Activated T-cell treated with anti-CD3 and anti-CD28 coated beads, Interleukin-2, amount 50 U/mL, for 72 hours (primary cell): Measurements from ENCODE around the gene MMP21. TPM values are rescaled to one million over a fixed set of nuclear protein-coding genes. Genes with fewer than 3 reads are reported as not detected.

Source experiments
- ATAC-seq, 2 donors: fragments of 150-1000 bp; cut with Tn5 transposase; replicated peaks in 1 of 2; 2 replicates each; pipeline ENCODE4 v1.10.0; 2021; ENCODE audit warnings: moderate library complexity in 2 of 2, mild to moderate bottlenecking in 1 of 2
- DNase-seq, 2 donors: peaks; one replicate each; pipeline ENCODE4 v3.0.0; 2021 to 2022; ENCODE audit warnings: mixed read lengths in 1 of 2
- H3K27ac Mint-ChIP-seq: one replicate; pipeline ENCODE4 v1.8.0; 2022; ENCODE audit warnings: mild to moderate bottlenecking, moderate library complexity, mixed read lengths
- H3K27me3 Mint-ChIP-seq: one replicate; pipeline ENCODE4 v1.8.0; 2022; ENCODE audit warnings: low read depth, mixed read lengths
- H3K36me3 Mint-ChIP-seq, 2 donors: one replicate each; pipeline ENCODE4 v1.8.0; 2022; ENCODE audit warnings: mixed read lengths in 2 of 2, mild to moderate bottlenecking in 1 of 2; ENCODE audit not compliant: insufficient read depth in 2 of 2
- H3K4me1 Mint-ChIP-seq: one replicate; pipeline ENCODE4 v1.8.0; 2022; ENCODE audit warnings: low read depth, mixed read lengths
- H3K4me3 Mint-ChIP-seq, 2 donors: one replicate each; pipeline ENCODE4 v1.8.0; 2022; ENCODE audit warnings: mild to moderate bottlenecking in 2 of 2, mixed read lengths in 2 of 2, moderate library complexity in 2 of 2
- H3K9me3 Mint-ChIP-seq, 2 donors: one replicate each; pipeline ENCODE4 v1.8.0; 2022; ENCODE audit warnings: mixed read lengths in 2 of 2
- total RNA-seq, 2 donors: library from RNA; stranded (reverse); gene quantifications; one replicate each; pipeline ENCODE4 v1.2.3, GENCODE V29; 2022

Gene MMP21
- total RNA-seq, 2 donors from 2014 or later: not detected

DNA sequence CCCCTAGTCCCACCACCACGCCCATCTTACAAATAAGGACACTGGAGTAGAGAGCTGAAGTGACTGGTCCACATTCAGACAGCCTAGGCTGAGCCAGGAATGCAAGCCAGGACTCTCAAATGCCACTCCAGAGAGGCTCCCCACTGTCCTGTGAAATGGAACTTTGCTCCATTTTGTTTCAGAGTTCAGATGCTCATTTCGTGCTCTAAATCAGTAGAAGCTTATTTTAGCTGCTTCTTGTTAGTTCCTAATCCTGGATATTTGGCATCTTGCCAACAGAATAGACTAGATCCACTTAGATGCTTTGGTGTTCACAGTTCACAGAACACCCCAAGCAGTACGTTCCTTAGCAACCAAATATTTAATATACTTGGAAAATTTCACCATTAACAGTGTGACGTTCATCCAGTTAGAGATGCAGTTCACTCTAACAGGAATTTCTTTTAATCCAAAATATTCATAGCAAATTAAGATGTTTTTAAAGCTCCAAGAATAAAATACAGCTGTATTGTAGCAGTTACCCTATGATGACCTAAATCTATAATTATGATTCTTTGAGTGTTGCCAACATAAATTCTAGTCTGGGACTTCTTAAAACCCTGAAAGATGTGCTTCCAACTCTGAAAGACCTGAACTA, 7.3 kb downstream of the MMP21 start:
- no peaks in the 10 kb centered on the region for H3K4me1 Mint-ChIP-seq
- H3K4me3 Mint-ChIP-seq: no peak overlapping the region
- peaks cover 2 to 17% of the 10 kb centered on the region in 2 donors for H3K36me3 Mint-ChIP-seq
- ATAC-seq: no peak
- H3K27ac Mint-ChIP-seq: no peak overlapping the region
- H3K9me3 Mint-ChIP-seq: no peaks in the 10 kb centered on the region
- no peak for DNase-seq
- H3K27me3 Mint-ChIP-seq: no peaks in the 10 kb centered on the region

DNA sequence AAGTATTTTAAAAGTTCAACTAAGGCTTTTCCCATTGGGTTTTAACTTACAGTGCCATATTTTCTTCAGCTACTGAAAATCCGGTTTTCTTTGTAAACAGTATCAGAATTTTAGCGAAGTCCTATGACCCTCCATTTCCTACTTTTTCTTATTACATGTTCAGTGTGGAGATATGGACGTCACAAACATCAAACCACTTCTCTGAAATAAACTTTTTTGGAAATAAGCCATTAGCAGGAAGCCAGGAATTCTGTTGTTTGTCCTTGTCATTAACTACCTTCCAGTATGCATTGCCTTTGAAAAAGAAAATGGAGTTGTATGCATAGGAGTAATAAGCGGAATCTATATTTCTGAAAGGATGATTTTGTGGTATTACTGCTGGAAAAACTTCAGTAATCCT, 9.1 kb downstream of the MMP21 start:
- Mint-ChIP-seq H3K27ac (no peak overlapping the region), H3K36me3 (peaks cover 5 to 29% of the 10 kb centered on the region in 2 donors), H3K9me3 (no peaks in the 10 kb centered on the region), H3K4me3 (no peak overlapping the region), H3K27me3 (no peaks in the 10 kb centered on the region), H3K4me1 (no peaks in the 10 kb centered on the region)
- ATAC-seq (no peak), DNase-seq (no peak)

DNA sequence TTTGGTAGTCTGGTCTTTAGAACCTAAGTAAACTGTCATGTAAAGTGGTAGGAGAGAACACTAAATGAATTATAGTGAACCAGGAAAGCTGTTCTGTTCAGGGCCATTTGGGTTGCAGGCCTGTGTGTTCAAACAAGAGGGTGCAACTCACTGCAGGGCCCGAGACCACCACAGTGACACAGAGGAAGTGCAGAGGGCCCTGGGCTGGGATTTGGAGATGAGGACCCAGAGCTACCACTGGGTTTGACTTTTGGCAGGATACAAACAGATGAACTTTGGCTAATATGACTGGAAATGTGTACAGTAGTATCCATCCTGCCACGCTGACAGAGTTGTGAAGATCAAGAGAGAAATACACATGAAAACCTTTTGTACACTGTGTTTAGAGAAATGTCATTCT, 9.8 kb downstream of the MMP21 start:
- Mint-ChIP-seq H3K36me3 (peaks cover 5 to 34% of the 10 kb centered on the region in 2 donors), H3K27ac (no peak overlapping the region), H3K4me1 (no peaks in the 10 kb centered on the region), H3K27me3 (no peaks in the 10 kb centered on the region), H3K4me3 (no peak overlapping the region), H3K9me3 (no peaks in the 10 kb centered on the region)
- DNase-seq (no peak), ATAC-seq (no peak)

DNA sequence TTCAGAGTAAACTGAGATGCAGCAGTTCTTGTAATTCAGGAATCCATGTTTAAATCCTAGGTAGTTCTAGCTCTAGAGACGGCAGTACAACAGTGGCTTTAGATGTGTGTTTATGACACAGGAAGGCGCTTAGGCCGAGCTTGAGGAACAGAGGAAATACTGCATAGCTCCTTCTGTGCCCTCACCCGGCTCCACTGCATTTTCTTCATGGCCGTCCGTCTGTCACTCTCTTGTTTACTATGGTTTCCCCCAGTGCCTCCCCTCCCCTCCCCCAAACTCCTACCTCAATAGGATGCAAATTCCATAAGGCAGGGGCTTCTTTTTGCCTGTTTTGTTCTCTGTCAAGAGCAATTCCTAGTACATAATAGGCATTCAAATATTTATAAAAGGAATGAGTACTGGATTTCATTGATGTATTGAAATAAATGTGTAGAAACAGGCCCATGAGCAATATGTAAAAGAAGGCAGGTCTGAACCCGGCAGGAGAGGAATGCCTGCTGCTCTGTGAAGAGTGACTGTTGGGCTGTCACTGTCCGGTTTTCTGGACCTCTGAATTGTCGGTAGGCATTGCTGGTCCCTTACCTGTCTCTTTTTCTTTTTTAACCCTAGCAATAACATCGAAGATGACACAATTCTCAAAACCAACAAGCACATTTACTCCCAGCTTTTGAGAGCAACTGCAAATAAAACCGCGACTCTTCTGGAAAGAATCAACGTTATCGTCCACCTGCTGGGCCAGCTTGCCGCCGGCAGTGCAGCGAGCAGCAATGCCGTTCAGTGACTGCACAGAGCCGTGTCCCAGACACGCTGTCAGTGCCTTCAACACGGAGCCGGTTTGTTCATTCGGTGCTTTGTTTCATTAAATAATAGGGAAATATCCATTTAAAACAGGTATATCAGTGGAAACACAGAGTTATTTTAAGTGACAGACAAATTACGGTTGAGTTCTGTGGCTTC, 12.7 kb downstream of the MMP21 start:
- no peak for ATAC-seq

DNA sequence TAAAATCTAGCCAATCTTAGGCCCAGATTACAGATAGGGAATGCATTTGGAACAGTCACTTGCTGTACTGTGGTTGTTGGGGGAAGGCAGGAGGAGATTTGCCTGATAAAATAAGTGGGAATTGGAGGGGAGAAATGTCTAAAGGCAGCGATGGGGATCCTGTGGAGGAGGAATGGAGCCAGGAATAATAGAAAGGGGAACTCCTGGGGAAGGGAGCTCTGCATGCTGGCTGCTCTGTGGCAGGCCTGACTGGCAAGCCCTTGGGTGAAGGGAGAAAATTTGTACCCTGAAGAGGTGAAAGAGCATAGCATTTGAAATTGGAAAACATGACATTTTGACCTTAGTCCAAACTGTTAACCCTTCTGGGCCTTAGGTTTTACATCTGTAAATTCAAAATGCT, 13.7 kb downstream of the MMP21 start:
- Mint-ChIP-seq H3K4me1 (no peaks in the 10 kb centered on the region), H3K4me3 (no peak overlapping the region), H3K36me3 (peaks cover 11 to 46% of the 10 kb centered on the region in 2 donors), H3K27ac (no peak overlapping the region), H3K27me3 (no peaks in the 10 kb centered on the region), H3K9me3 (no peaks in the 10 kb centered on the region)
- ATAC-seq: no peak
- no peak for DNase-seq

More for the DNA sequence above, 12.7 kb downstream of the MMP21 start:
- no peaks in the 10 kb centered on the region for H3K4me1 Mint-ChIP-seq
- peaks cover 9 to 39% of the 10 kb centered on the region in 2 donors for H3K36me3 Mint-ChIP-seq
- H3K9me3 Mint-ChIP-seq: no peaks in the 10 kb centered on the region
- DNase-seq: no peak
- no peak overlapping the region for H3K4me3 Mint-ChIP-seq
- no peak overlapping the region for H3K27ac Mint-ChIP-seq
- H3K27me3 Mint-ChIP-seq: no peaks in the 10 kb centered on the region

DNA sequence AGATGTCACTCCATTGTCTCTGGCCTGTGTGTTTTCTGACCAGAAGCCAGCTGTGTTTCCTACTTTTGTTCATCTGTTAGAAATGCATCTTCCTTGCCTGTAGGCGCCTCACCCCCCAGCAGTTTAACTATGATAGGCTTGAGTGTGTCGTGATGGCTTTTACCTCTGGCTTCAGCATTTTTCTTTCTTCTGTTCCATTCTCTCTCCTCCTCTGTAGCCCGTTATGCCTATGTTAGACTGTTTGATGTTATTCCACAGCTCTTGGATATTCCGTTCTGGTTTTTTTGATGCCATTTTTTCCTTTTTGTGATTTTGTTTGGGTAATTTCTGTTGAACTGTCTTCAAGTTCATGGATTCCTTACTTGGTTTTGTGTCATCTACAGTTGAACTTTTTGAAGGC, 17.9 kb downstream of the MMP21 start:
- peaks cover 10% of the 10 kb centered on the region for H3K4me1 Mint-ChIP-seq
- H3K27me3 Mint-ChIP-seq: no peaks in the 10 kb centered on the region

DNA sequence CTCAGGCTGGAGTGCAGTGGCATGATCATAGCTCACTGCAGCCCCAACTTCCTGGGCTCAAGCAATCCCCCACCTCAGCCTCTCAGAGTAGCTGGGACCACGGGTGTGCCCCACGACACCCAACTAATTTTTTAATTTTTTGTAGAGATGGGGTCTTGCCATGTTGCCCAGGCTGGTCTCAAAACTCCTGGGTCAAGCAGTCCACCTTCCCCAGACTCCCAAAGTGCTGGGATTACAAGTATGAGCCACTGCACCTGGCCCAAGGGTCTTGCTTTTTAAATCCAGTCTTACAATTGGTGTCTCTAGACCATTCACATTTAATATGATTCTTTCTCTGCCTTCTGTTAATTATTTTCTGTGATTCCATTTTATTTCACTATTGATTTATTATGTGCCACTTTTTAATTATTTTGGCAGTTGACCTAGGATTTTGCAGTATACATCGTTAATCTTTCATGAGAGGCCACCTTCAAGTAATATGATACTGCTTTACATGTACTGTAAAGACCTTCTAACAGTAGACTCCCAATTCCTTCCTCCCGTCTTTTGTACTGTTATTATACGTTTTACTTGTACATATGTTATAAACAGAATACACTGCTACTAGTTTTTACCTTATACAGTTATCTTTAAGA, 18.7 kb downstream of the MMP21 start:
- H3K4me1 Mint-ChIP-seq: peaks cover 10% of the 10 kb centered on the region
- H3K9me3 Mint-ChIP-seq: no peaks in the 10 kb centered on the region
- no peak overlapping the region for H3K27ac Mint-ChIP-seq
- ATAC-seq (no peak), DNase-seq (no peak)
- no peak overlapping the region for H3K4me3 Mint-ChIP-seq
- no peaks in the 10 kb centered on the region for H3K27me3 Mint-ChIP-seq
- peaks cover 9 to 35% of the 10 kb centered on the region in 2 donors for H3K36me3 Mint-ChIP-seq

More for the DNA sequence above, 17.9 kb downstream of the MMP21 start:
- ATAC-seq (no peak), DNase-seq (no peak)
- Mint-ChIP-seq H3K4me3 (no peak overlapping the region), H3K27ac (no peak overlapping the region), H3K9me3 (no peaks in the 10 kb centered on the region), H3K36me3 (peaks cover 10 to 39% of the 10 kb centered on the region in 2 donors)

DNA sequence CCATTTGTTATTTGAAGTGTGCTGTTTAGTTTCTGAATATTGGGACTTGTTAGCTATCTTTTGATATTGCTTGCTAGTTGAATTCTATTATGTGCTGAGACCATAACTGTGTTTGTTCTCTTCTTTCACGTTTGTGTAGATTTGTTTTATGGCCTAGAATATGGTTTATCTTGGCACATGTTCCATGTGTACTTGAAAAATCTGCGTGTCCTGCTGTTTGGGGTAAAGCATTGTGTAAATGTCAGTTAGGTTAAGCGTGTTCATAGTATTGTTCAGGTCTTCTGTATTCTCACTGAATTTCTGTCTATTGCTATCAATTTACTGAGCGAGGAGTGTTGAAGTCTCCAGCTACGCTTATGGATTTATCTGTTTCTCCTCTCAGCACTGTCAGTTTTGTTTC, 19.4 kb downstream of the MMP21 start:
- Mint-ChIP-seq H3K36me3 (peaks cover 9 to 32% of the 10 kb centered on the region in 2 donors), H3K27me3 (no peaks in the 10 kb centered on the region), H3K27ac (no peak overlapping the region), H3K9me3 (no peaks in the 10 kb centered on the region), H3K4me1 (peaks cover 14% of the 10 kb centered on the region), H3K4me3 (no peak overlapping the region)
- DNase-seq (no peak), ATAC-seq (no peak)

DNA sequence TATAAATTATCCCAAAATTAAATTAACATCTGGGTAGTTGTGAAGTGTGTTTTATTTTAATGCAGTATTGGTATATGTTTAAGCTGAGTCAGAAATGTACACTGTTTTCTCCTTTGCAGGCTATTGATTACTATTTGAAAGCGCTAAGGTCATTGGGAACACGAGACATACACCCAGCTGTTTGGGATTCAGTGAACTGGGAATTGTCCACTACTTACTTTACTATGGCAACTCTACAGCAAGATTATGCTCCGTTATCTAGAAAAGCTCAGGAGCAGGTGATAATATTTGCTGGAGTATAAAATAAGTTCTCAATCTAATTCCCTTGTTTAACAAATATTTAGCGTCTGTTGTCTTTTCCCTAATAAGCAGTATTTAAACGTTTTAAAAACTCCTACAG, 28.2 kb downstream of the MMP21 start:
- Mint-ChIP-seq H3K27ac (no peak overlapping the region), H3K9me3 (no peaks in the 10 kb centered on the region), H3K36me3 (peaks cover 14 to 35% of the 10 kb centered on the region in 2 donors), H3K4me3 (no peak overlapping the region), H3K27me3 (no peaks in the 10 kb centered on the region), H3K4me1 (peaks cover 4% of the 10 kb centered on the region)
- DNase-seq (no peak), ATAC-seq (no peak)

DNA sequence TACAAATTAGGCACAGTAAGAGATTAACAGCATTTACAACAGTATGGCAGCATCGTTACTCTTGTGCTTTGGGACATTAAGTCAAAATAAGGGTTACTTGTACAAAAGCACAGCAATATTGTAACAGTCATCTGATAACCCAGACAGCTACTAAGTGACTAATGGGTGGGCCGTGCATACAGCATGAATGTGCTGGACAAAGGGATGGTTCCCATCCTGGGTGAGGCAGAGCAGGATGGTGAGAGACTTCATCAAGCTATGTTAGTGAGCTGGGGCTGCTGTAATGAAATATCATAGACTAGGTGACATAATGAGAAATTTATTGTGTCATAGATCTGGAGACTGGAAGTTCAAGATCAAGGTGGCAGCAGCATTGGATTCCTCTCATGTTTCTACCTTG, 30.7 kb downstream of the MMP21 start:
- Mint-ChIP-seq H3K36me3 (peaks cover 17 to 42% of the 10 kb centered on the region in 2 donors), H3K27ac (no peak overlapping the region), H3K4me1 (no peaks in the 10 kb centered on the region), H3K4me3 (no peak overlapping the region), H3K27me3 (no peaks in the 10 kb centered on the region), H3K9me3 (no peaks in the 10 kb centered on the region)
- DNase-seq (no peak), ATAC-seq (no peak)

DNA sequence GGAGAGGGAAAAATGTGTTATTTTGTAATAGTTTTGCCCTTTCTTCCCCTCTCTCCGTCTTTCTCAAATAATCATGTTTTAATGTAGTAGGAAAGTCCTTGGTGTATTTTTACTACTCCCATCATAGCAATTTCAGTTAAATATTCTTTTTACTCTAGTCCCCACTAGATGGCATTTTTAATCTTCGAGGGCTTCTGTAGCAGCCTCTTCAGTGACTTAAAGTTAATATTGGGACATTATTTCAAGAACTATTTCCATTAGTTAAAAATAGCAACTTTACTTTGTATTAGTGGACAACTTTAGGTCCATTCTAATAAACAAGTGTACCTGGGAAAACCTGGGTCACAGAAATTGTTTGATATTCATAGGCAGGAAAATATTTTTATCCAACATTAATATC, 33.2 kb downstream of the MMP21 start:
- DNase-seq (no peak), ATAC-seq (no peak)
- Mint-ChIP-seq H3K27ac (peak overlapping the region; percentile 61), H3K4me1 (no peaks in the 10 kb centered on the region), H3K27me3 (no peaks in the 10 kb centered on the region), H3K9me3 (no peaks in the 10 kb centered on the region), H3K36me3 (peaks cover 19 to 51% of the 10 kb centered on the region in 2 donors), H3K4me3 (no peak overlapping the region)

DNA sequence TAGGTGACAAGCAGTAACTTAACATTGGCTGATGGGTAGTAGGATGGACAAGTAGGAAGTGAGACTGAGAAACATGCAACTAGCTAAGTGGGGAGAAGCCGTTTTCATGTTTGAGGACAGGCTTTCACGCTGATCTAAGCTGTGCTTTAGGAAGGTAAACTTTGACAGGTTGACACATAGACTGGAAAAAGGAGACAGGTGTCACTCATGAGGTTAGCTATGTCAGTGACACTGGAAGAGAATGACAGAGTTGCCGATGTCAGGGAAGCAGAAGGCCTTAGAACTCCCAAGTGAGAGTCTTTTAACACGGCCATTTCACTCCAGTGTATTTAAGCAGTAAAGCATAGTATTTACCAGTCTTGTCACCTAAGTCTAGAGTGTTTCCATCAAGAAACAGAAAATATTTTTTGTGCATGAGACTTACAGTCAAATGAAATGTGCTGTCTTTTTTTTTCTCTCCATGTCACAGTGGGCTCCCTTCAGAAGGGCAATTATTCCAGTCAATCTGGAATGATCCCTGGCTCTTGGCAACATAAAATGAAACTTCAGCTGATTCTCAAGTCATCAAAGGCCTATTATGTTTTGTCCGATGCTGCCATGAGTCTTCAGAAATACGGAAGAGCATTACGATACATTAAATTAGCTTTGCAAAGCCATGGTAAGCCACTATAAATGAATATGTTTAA, 35.5 kb downstream of the MMP21 start:
- Mint-ChIP-seq H3K4me1 (no peaks in the 10 kb centered on the region), H3K36me3 (peaks cover 23 to 55% of the 10 kb centered on the region in 2 donors), H3K4me3 (no peak overlapping the region), H3K27ac (peak overlapping the region; percentile 10), H3K27me3 (no peaks in the 10 kb centered on the region), H3K9me3 (no peaks in the 10 kb centered on the region)
- ATAC-seq (no peak), DNase-seq (no peak)

DNA sequence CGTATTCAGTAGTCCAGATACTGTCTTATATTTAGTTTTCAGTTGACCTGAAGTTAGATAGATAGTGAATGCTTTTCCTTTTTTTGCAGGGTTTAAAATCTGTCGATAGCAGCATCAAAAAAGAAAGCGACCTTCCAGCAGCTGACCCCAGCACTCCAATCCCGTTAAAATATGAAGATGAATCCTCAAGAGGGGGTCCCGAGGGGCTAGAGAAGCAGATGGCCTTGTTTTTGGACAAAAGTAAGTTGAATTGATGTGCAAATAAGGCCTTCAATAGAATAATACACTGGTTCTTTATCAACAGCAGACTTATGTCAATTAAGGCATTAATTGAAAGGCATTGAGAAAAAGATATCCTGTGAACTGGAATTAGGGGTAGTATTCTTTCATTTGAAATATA, 37.4 kb downstream of the MMP21 start:
- no peaks in the 10 kb centered on the region for H3K9me3 Mint-ChIP-seq

More for the DNA sequence above, 37.4 kb downstream of the MMP21 start:
- H3K27ac Mint-ChIP-seq: peak overlapping the region; percentile 19
- no peaks in the 10 kb centered on the region for H3K4me1 Mint-ChIP-seq
- ATAC-seq (no peak), DNase-seq (no peak)
- H3K36me3 Mint-ChIP-seq: peaks cover 10 to 48% of the 10 kb centered on the region in 2 donors
- H3K4me3 Mint-ChIP-seq: no peak overlapping the region
- H3K27me3 Mint-ChIP-seq: no peaks in the 10 kb centered on the region
